Measurements from ENCODE around the gene DKK3. TPM values are rescaled to one million over a fixed set of nuclear protein-coding genes. Genes with fewer than 3 reads are reported as not detected.

DKK3 gene
- total and polyA plus RNA-seq, 2 of the 13 experiments (the other 11 are each of a cell fraction or from before 2014, with no cell fraction given) = 0.09 to 0.67 TPM

GRCh38 chr11:12006552-12007229 is 1.7 kb downstream of the DKK3 start:
- Histone ChIP-seq H3K4me1 (ENCODE audit: insufficient read depth, low read length) (no peaks in the 10 kb centered on the region), H3K9me3 (ENCODE audit: low read length) (no peaks in the 10 kb centered on the region), H3K9ac (ENCODE audit: insufficient read depth, low read depth, low read length) (no peak overlapping the region), H3K36me3 (replicated peaks in 1 of 2; ENCODE audit: control insufficient read depth in 1 of 2, insufficient read depth in 2 of 2, low read length in 2 of 2) (no peaks in the 10 kb centered on the region), H3K27me3 (ENCODE audit: control insufficient read depth in 1 of 2, insufficient read depth in 2 of 2, low read length in 2 of 2) (peaks cover 6 to 43% of the 10 kb centered on the region in 2 experiments), H4K20me1 (ENCODE audit: insufficient read depth, low read length) (no peaks in the 10 kb centered on the region), H3K4me3 (replicated peaks in 1 of 3; ENCODE audit: insufficient read depth in 1 of 3, low read depth in 2 of 3, low read length in 3 of 3) (no peak overlapping the region), H3K79me2 (ENCODE audit: insufficient read depth, low read length) (no peaks in the 10 kb centered on the region), H2AFZ (ENCODE audit: low read length) (no peak overlapping the region), H3K4me2 (ENCODE audit: low read depth, low read length) (no peak overlapping the region), H3K27ac (ENCODE audit: extremely low read length, insufficient read depth, low read length) (no peak overlapping the region)
- intact Hi-C loops (cut with micrococcal nuclease; ENCODE audit: unreplicated experiment) (no loop called here), in situ Hi-C loops (cut with HindIII; ENCODE audit: extremely low pct_ligation_motif_present, low pct_unique_long_range_greater_than_20kb) (no loop called here)
- TF ChIP-seq FOXJ3 (CRISPR knock-in tag; IDR thresholded peaks at IDR 0.05; ENCODE audit: borderline replicate concordance) = no peak
- no peak for TF ChIP-seq HMGXB4 (CRISPR knock-in tag; IDR thresholded peaks at IDR 0.05; ENCODE audit: borderline replicate concordance in 1 of 2, low read depth in 1 of 2)
- no peak for TF ChIP-seq ZNF616 (CRISPR knock-in tag; IDR thresholded peaks at IDR 0.05; ENCODE audit: low read depth)
- no peak for TF ChIP-seq TARDBP (CRISPR knock-in tag; IDR thresholded peaks at IDR 0.05)
- no peak for TF ChIP-seq ZNF432 (CRISPR knock-in tag; IDR thresholded peaks at IDR 0.05; ENCODE audit: borderline replicate concordance)
- TF ChIP-seq BORCS8-MEF2B (CRISPR knock-in tag; IDR thresholded peaks at IDR 0.05) = no peak
- TF ChIP-seq ZNF777 (CRISPR knock-in tag; IDR thresholded peaks at IDR 0.05) = no peak
- TF ChIP-seq MBD4 (IDR thresholded peaks at IDR 0.05; ENCODE audit: borderline replicate concordance, low read length) = no peak
- TF ChIP-seq ATRX (CRISPR knock-in tag; IDR thresholded peaks at IDR 0.05; ENCODE audit: borderline replicate concordance) = no peak
- no peak for TF ChIP-seq MIER3 (CRISPR knock-in tag; IDR thresholded peaks at IDR 0.05; ENCODE audit: borderline replicate concordance)
- TF ChIP-seq ZNF780A (CRISPR knock-in tag; IDR thresholded peaks at IDR 0.05) = no peak
- no TSS peak for BruUV-seq (replicated peaks)
- FAIRE-seq (no peak), DNase-seq (ENCODE audit: low spot score) (no peak), ATAC-seq (no peak)
- WGBS (ENCODE audit: low lambda C conversion rate) = 80% methylated on average over 2 of the region's 7 CpGs
- CTCF ChIA-PET (ENCODE audit: low intra/inter-chr PET ratio, low total read pairs) = no interaction called here
- POLR2A ChIA-PET = no interaction called here

Data from HepG2 (cell line).